ENCODE results near the gene NANOS3.
A peak's percentile ranks its signal among the peaks of the same experiment; 100 is the strongest.

Gene NANOS3

DNA sequence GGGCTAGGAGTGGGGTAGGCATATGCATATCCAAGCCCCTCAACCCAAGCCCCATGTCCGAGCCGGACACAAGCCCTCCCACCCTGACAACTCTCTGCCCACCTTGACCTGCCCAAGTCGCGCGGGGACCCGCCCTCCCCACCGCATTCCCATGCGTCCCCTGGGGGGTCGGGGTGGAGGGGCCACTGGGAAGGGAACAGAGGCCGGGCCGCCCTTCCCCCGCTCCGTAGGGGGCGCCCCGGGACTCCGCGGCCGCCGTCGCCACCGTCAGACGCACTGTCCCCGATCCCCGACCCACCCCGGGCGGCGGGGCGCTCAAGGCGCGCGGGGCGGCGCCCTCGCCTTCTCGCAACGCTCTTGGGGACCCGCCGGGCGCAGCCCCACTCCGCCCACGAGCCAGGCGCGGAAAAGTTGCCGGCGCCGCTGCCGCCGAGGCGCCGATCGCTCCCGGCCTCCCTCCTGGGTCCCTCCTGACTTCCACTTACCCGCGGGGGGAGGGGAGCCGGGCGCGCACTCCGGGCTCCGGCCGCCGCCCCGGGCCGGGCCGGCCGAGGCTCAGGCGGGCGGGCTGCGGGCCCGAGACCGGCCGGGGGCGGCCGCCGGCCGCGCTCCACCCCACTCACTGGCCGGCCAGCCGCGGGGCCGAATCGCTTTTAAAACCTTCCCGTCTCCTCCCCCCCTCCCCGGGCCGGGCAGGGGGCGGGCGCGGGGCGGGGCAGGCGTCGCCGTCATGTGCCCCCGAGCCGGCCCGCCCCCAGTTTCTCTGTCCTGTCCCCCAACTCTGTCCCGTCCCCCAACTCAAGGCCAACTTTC lies 34.4 kb upstream of the NANOS3 start:
- no peaks in the 10 kb centered on the region for H3K36me3 ChIP-seq (ENCODE audit: control insufficient read depth, insufficient read depth, low read length)
- peak overlapping the region; percentile 85 for H3K4me2 ChIP-seq (ENCODE audit: low read length)
- no peak overlapping the region for H3K23ac ChIP-seq (ENCODE audit: low read length)
- H4K8ac ChIP-seq (ENCODE audit: low read depth, low read length), result no peak overlapping the region
- H3K4me1 ChIP-seq (ENCODE audit: control insufficient read depth, low read depth, low read length), result peaks cover 6% of the 10 kb centered on the region
- H3K4ac ChIP-seq (ENCODE audit: low read depth, low read length), result peak overlapping the region; percentile 74
- H2AK5ac ChIP-seq (ENCODE audit: low read length), result no peak overlapping the region
- H3K27ac ChIP-seq (ENCODE audit: low read depth, low read length), result peak overlapping the region; percentile 65
- peak overlapping the region; percentile 92 for H3K56ac ChIP-seq (ENCODE audit: low read length)
- WGBS (ENCODE audit: extremely low coverage, insufficient coverage, low lambda C conversion rate), result no CpG with 5 or more reads among the region's 95 CpGs
- peak overlapping the region; percentile 91 for H3K18ac ChIP-seq (ENCODE audit: low read length)
- peak; percentile 63 for DNase-seq
- peak overlapping the region; percentile 63 for H2BK120ac ChIP-seq (ENCODE audit: low read depth, low read length)
- H3K4me3 ChIP-seq (ENCODE audit: low read length), result peak overlapping the region; percentile 75
- H3K9ac ChIP-seq (ENCODE audit: low read length), result peak overlapping the region; percentile 90
- H2BK15ac ChIP-seq (replicated peaks; ENCODE audit: low read depth), result no peak overlapping the region
- H3K27me3 ChIP-seq (ENCODE audit: insufficient read depth, low read length, poor library complexity), result no peaks in the 10 kb centered on the region
- peaks cover 9% of the 10 kb centered on the region for H3K79me1 ChIP-seq (ENCODE audit: low read length)
- H3K79me2 ChIP-seq (ENCODE audit: control insufficient read depth, insufficient read depth, low read length), result peaks cover 43% of the 10 kb centered on the region
- no peak overlapping the region for H4K5ac ChIP-seq (ENCODE audit: low read length)
- peak overlapping the region; percentile 43 for H2BK5ac ChIP-seq (ENCODE audit: low read length)

DNA sequence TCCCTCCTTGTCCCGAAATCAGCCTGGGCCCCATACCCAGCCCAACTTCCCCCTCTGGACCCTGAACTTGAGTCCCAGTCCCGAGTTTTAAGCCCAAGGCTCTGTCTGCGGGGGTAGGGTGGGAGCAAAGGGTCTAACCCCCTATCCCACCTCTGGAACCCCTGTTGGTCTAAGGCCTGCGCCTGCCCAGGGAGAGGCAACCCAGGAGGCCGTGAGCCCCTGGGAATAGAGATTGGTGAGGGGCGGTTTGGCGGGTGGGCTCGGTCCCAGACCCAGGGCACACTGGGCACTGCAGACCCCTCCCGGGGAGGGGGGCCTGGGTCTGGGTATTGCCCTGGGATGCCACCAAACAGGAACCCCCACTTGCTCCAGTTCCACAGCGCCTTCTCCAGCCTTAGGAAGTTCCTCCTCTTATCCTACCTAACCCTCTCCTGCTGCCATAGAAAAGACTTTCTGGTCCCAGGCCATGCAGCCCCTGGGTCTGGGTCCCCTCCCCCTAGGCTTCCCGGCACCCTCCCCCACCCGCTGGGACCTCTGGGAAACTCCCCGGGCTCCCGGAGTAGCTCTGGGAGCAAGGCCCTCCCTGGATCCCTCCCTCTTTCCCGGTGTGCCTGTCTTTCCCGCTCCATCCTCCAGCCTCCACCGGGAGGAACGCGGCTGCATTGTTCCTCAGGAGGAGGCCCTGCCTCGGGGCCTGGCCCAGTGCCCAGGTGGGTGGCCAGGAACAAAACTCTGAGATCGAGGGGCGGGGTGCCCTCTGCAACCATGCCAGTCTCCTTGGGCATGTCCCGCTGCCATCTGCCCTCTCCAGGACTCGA lies 33.6 kb upstream of the NANOS3 start:
- Histone ChIP-seq H3K4me1 (ENCODE audit: control insufficient read depth, low read depth, low read length) (peaks cover 7% of the 10 kb centered on the region), H3K56ac (ENCODE audit: low read length) (peak overlapping the region; percentile 87), H4K5ac (ENCODE audit: low read length) (no peak overlapping the region), H2BK5ac (ENCODE audit: low read length) (peak overlapping the region; percentile 43), H3K36me3 (ENCODE audit: control insufficient read depth, insufficient read depth, low read length) (no peaks in the 10 kb centered on the region), H3K79me2 (ENCODE audit: control insufficient read depth, insufficient read depth, low read length) (peaks cover 40% of the 10 kb centered on the region), H3K23ac (ENCODE audit: low read length) (no peak overlapping the region), H2BK120ac (ENCODE audit: low read depth, low read length) (peak overlapping the region; percentile 4), H4K8ac (ENCODE audit: low read depth, low read length) (no peak overlapping the region), H3K79me1 (ENCODE audit: low read length) (peaks cover 9% of the 10 kb centered on the region), H3K18ac (ENCODE audit: low read length) (peak overlapping the region; percentile 35), H3K4me3 (ENCODE audit: low read length) (peak overlapping the region; percentile 38), H2BK15ac (replicated peaks; ENCODE audit: low read depth) (no peak overlapping the region), H3K27me3 (ENCODE audit: insufficient read depth, low read length, poor library complexity) (no peaks in the 10 kb centered on the region), H3K9ac (ENCODE audit: low read length) (peak overlapping the region; percentile 64), H3K4me2 (ENCODE audit: low read length) (peak overlapping the region; percentile 85), H2AK5ac (ENCODE audit: low read length) (peak overlapping the region; percentile 41), H3K27ac (ENCODE audit: low read depth, low read length) (peak overlapping the region; percentile 39), H3K4ac (ENCODE audit: low read depth, low read length) (peak overlapping the region; percentile 74)
- peak; percentile 84 for DNase-seq
- no CpG with 5 or more reads among the region's 24 CpGs for WGBS (ENCODE audit: extremely low coverage, insufficient coverage, low lambda C conversion rate)

DNA sequence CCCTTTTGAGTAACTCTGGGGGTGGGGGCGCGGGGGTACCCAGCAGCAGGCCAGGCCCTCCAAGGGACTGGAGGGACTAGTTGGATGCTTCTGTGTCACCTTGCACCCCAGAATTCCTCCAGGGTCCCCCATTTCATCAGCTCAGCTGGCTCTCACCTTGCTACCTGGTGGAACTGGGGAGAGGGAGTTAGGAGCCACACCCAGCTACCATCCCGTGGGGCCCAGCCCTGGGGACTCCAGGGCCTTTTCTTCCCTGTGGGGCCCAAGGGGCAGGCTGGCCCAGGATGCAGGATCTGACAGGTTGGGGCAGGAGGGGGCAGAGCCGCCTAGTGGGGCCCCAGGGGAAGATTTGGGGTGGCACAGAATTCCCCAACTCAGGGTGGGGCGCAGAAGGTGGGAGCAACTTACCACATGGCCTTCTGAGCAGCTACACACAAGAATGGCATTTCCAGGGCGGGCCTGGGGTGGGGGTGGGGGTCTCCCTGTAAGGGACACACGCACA lies 32.8 kb upstream of the NANOS3 start:
- Histone ChIP-seq H3K4me1 (ENCODE audit: control insufficient read depth, low read depth, low read length) (peaks cover 7% of the 10 kb centered on the region), H3K27ac (ENCODE audit: low read depth, low read length) (peak overlapping the region; percentile 38), H3K4ac (ENCODE audit: low read depth, low read length) (peak overlapping the region; percentile 64), H3K4me2 (ENCODE audit: low read length) (no peak overlapping the region), H3K56ac (ENCODE audit: low read length) (peak overlapping the region; percentile 67), H4K5ac (ENCODE audit: low read length) (no peak overlapping the region), H3K27me3 (ENCODE audit: insufficient read depth, low read length, poor library complexity) (no peaks in the 10 kb centered on the region), H4K8ac (ENCODE audit: low read depth, low read length) (no peak overlapping the region), H2BK5ac (ENCODE audit: low read length) (peak overlapping the region; percentile 15), H3K9ac (ENCODE audit: low read length) (no peak overlapping the region), H2BK120ac (ENCODE audit: low read depth, low read length) (peak overlapping the region; percentile 4), H3K18ac (ENCODE audit: low read length) (no peak overlapping the region), H3K79me1 (ENCODE audit: low read length) (peaks cover 3% of the 10 kb centered on the region), H3K79me2 (ENCODE audit: control insufficient read depth, insufficient read depth, low read length) (peaks cover 33% of the 10 kb centered on the region), H2BK15ac (replicated peaks; ENCODE audit: low read depth) (no peak overlapping the region), H2AK5ac (ENCODE audit: low read length) (peak overlapping the region; percentile 18), H3K23ac (ENCODE audit: low read length) (no peak overlapping the region), H3K4me3 (ENCODE audit: low read length) (no peak overlapping the region), H3K36me3 (ENCODE audit: control insufficient read depth, insufficient read depth, low read length) (no peaks in the 10 kb centered on the region)
- WGBS (ENCODE audit: extremely low coverage, insufficient coverage, low lambda C conversion rate), result no CpG with 5 or more reads among the region's 7 CpGs
- DNase-seq, result no peak

DNA sequence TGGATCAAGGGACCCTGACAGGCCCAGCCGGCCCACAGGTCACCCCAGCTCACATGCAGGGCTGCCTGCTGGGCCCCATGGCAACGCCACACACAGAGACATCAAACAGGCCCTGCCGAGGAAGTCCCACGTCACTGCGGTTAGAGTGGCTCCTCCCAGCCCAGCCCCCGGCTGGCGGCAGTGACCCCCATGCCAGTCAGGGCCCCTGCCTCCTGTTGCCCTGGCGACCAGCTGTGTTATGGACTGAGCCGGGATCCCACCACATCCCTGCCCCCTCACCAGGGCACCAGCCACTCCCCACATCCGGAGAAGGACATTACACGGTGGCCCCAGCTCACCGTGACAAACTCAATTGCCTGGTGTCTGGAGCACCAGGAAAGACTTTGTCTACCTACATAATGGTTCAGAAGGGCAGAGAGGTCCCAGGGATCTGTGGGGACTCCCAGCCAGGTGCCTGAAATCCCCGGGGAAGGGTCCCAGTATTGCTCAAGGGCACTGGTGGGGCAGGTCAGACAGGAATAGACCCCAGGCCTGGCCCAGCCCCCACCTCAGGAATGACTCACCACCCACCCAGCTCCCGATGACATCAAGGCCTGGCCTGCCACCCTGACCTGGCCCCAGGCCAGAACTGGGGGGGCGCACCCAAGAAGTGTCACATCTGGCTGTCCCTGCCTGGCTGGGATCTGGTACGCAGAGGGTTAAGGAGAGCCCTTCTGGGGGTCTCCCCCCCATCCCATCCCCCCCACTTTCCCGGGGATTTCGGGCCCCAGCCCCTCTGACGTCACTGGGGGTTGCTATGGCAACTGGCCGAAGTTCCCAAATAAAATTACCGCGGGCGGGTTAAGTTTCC lies 30.2 kb upstream of the NANOS3 start:
- Histone ChIP-seq H4K8ac (ENCODE audit: low read depth, low read length) (no peak overlapping the region), H2BK15ac (replicated peaks; ENCODE audit: low read depth) (no peak overlapping the region), H3K79me1 (ENCODE audit: low read length) (no peaks in the 10 kb centered on the region), H3K4ac (ENCODE audit: low read depth, low read length) (peak overlapping the region; percentile 57), H3K18ac (ENCODE audit: low read length) (peak overlapping the region; percentile 98), H2BK5ac (ENCODE audit: low read length) (peak overlapping the region; percentile 98), H3K36me3 (ENCODE audit: control insufficient read depth, insufficient read depth, low read length) (no peaks in the 10 kb centered on the region), H2BK120ac (ENCODE audit: low read depth, low read length) (peak overlapping the region; percentile 99), H3K4me2 (ENCODE audit: low read length) (peak overlapping the region; percentile 54), H3K27ac (ENCODE audit: low read depth, low read length) (peak overlapping the region; percentile 99), H3K79me2 (ENCODE audit: control insufficient read depth, insufficient read depth, low read length) (peaks cover 8% of the 10 kb centered on the region), H3K56ac (ENCODE audit: low read length) (peak overlapping the region; percentile 85), H3K23ac (ENCODE audit: low read length) (no peak overlapping the region), H3K4me1 (ENCODE audit: control insufficient read depth, low read depth, low read length) (peaks cover 7% of the 10 kb centered on the region), H3K27me3 (ENCODE audit: insufficient read depth, low read length, poor library complexity) (no peaks in the 10 kb centered on the region), H3K4me3 (ENCODE audit: low read length) (no peak overlapping the region), H3K9ac (ENCODE audit: low read length) (peak overlapping the region; percentile 93), H2AK5ac (ENCODE audit: low read length) (peak overlapping the region; percentile 79), H4K5ac (ENCODE audit: low read length) (no peak overlapping the region)
- peak; percentile 99 for DNase-seq
- no CpG with 5 or more reads among the region's 23 CpGs for WGBS (ENCODE audit: extremely low coverage, insufficient coverage, low lambda C conversion rate)
